ENCODE measurements around the gene MAD1L1.

DNA sequence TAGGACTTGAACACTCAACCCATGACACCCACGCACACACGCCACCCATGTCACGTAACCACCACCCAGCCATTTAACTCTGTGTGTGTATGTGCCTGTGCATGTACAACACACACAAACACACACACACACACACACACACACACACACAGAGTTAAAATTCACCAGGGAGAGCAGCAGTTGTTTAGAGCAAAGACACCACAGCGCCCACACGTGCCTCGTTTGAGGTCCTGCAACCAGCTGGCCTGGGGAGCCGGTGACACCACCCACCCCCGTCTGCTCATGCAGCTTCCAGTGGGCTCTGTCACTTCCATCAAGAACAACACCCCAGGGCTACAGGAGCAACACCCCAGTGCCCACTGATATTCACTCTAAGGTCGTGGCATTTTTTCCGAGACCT lies 465.2 kb downstream of the MAD1L1 start:
- TF ChIP-seq POLR2A (IDR thresholded peaks at IDR 0.05) (no peak), CTCF (IDR thresholded peaks at IDR 0.05 in 8 of 11, conservative IDR thresholded peaks at IDR 0.05 in 3 of 11) (peak in 1 of 11 experiments; percentile 9), POLR2AphosphoS5 (IDR thresholded peaks at IDR 0.05) (no peak)
